ENCODE measurements around the gene BCS1L.
A peak's percentile ranks its signal among the peaks of the same experiment; 100 is the strongest.

The BCS1L gene

GRCh38 chr2:218644721-218645120 is 14.8 kb upstream of the BCS1L start:
- TF ChIP-seq CTCF (IDR thresholded peaks at IDR 0.05): no peak

GRCh38 chr2:218645126-218645525 is 14.4 kb upstream of the BCS1L start:
- no peak overlapping the region for H3K9ac ChIP-seq
- no peak for TF ChIP-seq CTCF (IDR thresholded peaks at IDR 0.05)
- H3K36me3 ChIP-seq (ENCODE audit: control insufficient read depth, insufficient read depth, low read length): no peaks in the 10 kb centered on the region
- H3K4me3 ChIP-seq (ENCODE audit: low read depth, low read length): no peak overlapping the region
- H3K4me1 ChIP-seq: no peaks in the 10 kb centered on the region
- no peaks in the 10 kb centered on the region for H3K9me3 ChIP-seq (ENCODE audit: control insufficient read depth, low read length)
- H2AFZ ChIP-seq: no peak overlapping the region
- H3K4me2 ChIP-seq (ENCODE audit: low read length): no peak overlapping the region
- H3K79me2 ChIP-seq: no peaks in the 10 kb centered on the region
- no peaks in the 10 kb centered on the region for H3K27me3 ChIP-seq (ENCODE audit: control insufficient read depth, insufficient read depth, low read length)
- no peak overlapping the region for H3K27ac ChIP-seq

More at GRCh38 chr2:218644721-218645120, 14.8 kb upstream of the BCS1L start:
- H3K27ac ChIP-seq: no peak overlapping the region
- H3K4me2 ChIP-seq (ENCODE audit: low read length): no peak overlapping the region
- no peak overlapping the region for H2AFZ ChIP-seq
- no peaks in the 10 kb centered on the region for H3K79me2 ChIP-seq
- no peak overlapping the region for H3K4me3 ChIP-seq (ENCODE audit: low read depth, low read length)
- no peaks in the 10 kb centered on the region for H3K36me3 ChIP-seq (ENCODE audit: control insufficient read depth, insufficient read depth, low read length)
- H3K27me3 ChIP-seq (ENCODE audit: control insufficient read depth, insufficient read depth, low read length): no peaks in the 10 kb centered on the region
- no peaks in the 10 kb centered on the region for H3K9me3 ChIP-seq (ENCODE audit: control insufficient read depth, low read length)
- H3K9ac ChIP-seq: no peak overlapping the region
- H3K4me1 ChIP-seq: no peaks in the 10 kb centered on the region

GRCh38 chr2:218648088-218648786 is 11.2 kb upstream of the BCS1L start:
- H3K4me1 ChIP-seq: no peaks in the 10 kb centered on the region
- no peaks in the 10 kb centered on the region for H3K9me3 ChIP-seq (ENCODE audit: control insufficient read depth, low read length)
- no peak overlapping the region for H2AFZ ChIP-seq
- peak; percentile 80 for TF ChIP-seq CTCF (IDR thresholded peaks at IDR 0.05)
- no peak overlapping the region for H3K4me2 ChIP-seq (ENCODE audit: low read length)
- no peak overlapping the region for H3K9ac ChIP-seq
- no peak overlapping the region for H3K27ac ChIP-seq
- no peaks in the 10 kb centered on the region for H3K36me3 ChIP-seq (ENCODE audit: control insufficient read depth, insufficient read depth, low read length)
- H3K4me3 ChIP-seq (ENCODE audit: low read depth, low read length): no peak overlapping the region
- H3K27me3 ChIP-seq (ENCODE audit: control insufficient read depth, insufficient read depth, low read length): no peaks in the 10 kb centered on the region
- H3K79me2 ChIP-seq: no peaks in the 10 kb centered on the region

GRCh38 chr2:218648787-218649100 is 10.7 kb upstream of the BCS1L start:
- TF ChIP-seq CTCF (IDR thresholded peaks at IDR 0.05): no peak
- H2AFZ ChIP-seq: no peak overlapping the region
- H3K27ac ChIP-seq: no peak overlapping the region
- H3K4me2 ChIP-seq (ENCODE audit: low read length): no peak overlapping the region
- no peak overlapping the region for H3K4me3 ChIP-seq (ENCODE audit: low read depth, low read length)
- no peaks in the 10 kb centered on the region for H3K27me3 ChIP-seq (ENCODE audit: control insufficient read depth, insufficient read depth, low read length)
- H3K36me3 ChIP-seq (ENCODE audit: control insufficient read depth, insufficient read depth, low read length): no peaks in the 10 kb centered on the region
- H3K9ac ChIP-seq: no peak overlapping the region
- H3K4me1 ChIP-seq: no peaks in the 10 kb centered on the region
- no peaks in the 10 kb centered on the region for H3K79me2 ChIP-seq
- H3K9me3 ChIP-seq (ENCODE audit: control insufficient read depth, low read length): no peaks in the 10 kb centered on the region

GRCh38 chr2:218655751-218656150 is 3.7 kb upstream of the BCS1L start:
- Histone ChIP-seq H2AFZ (no peak overlapping the region), H3K79me2 (peaks cover 10% of the 10 kb centered on the region), H3K4me1 (peaks cover 6% of the 10 kb centered on the region), H3K9me3 (ENCODE audit: control insufficient read depth, low read length) (no peaks in the 10 kb centered on the region), H3K4me3 (ENCODE audit: low read depth, low read length) (no peak overlapping the region), H3K9ac (no peak overlapping the region), H3K27ac (no peak overlapping the region), H3K27me3 (ENCODE audit: control insufficient read depth, insufficient read depth, low read length) (no peaks in the 10 kb centered on the region), H3K36me3 (ENCODE audit: control insufficient read depth, insufficient read depth, low read length) (no peaks in the 10 kb centered on the region), H3K4me2 (ENCODE audit: low read length) (no peak overlapping the region)
- no peak for TF ChIP-seq CTCF (IDR thresholded peaks at IDR 0.05)
